Loucy (cell line): ENCODE data around the gene CEP70.
"Not testable (repeated sequence)": the region's sequence is repeated elsewhere in the genome, so short reads cannot be mapped to it uniquely, and the experiment has no call there.

Experiments
- H2AFZ ChIP-seq: fragments of 200-600 bp; sonication (generic); 2 replicates; pipeline ENCODE4 v1.6.0; 2016; ENCODE audit warnings: antibody characterized with exemption, mild to moderate bottlenecking, low read length, moderate library complexity
- H3F3A ChIP-seq: fragments of 200-600 bp; 2 replicates; pipeline ENCODE4 v1.6.0; 2016; ENCODE audit warnings: antibody characterized with exemption, low read depth, mild to moderate bottlenecking
- H3K27me3 ChIP-seq: fragments of 200-600 bp; sonication (generic); 2 replicates; pipeline ENCODE4 v1.6.1; 2014; ENCODE audit warnings: low read length, mild to moderate bottlenecking; ENCODE audit not compliant: insufficient read depth, poor library complexity, severe bottlenecking
- H3K36me3 ChIP-seq: fragments of 200-600 bp; sonication (generic); 2 replicates; pipeline ENCODE4 v1.6.1; 2016; ENCODE audit warnings: low read length; ENCODE audit not compliant: insufficient read depth
- H3K4me1 ChIP-seq: fragments of 200-600 bp; sonication (generic); 2 replicates; pipeline ENCODE4 v1.5.1; 2014; ENCODE audit warnings: low read length, mild to moderate bottlenecking; ENCODE audit not compliant: insufficient read depth, poor library complexity, severe bottlenecking
- H3K4me2 ChIP-seq: fragments of 200-600 bp; sonication (generic); 2 replicates; pipeline ENCODE4 v1.6.0; 2014; ENCODE audit warnings: antibody characterized with exemption, low read length, low read depth, mild to moderate bottlenecking; ENCODE audit not compliant: poor library complexity, severe bottlenecking
- H3K4me3 ChIP-seq: fragments of 200-600 bp; sonication (generic); 2 replicates; pipeline ENCODE4 v1.5.1; 2014; ENCODE audit warnings: low read length, mild to moderate bottlenecking, mixed read lengths; ENCODE audit not compliant: poor library complexity, severe bottlenecking
- H3K79me2 ChIP-seq: fragments of 200-600 bp; sonication (generic); 2 replicates; pipeline ENCODE4 v1.6.1; 2014; ENCODE audit warnings: low read length; ENCODE audit not compliant: insufficient read depth
- H3K9ac ChIP-seq: fragments of 200-600 bp; sonication (generic); 2 replicates; pipeline ENCODE4 v1.6.0; 2014; ENCODE audit warnings: mild to moderate bottlenecking, low read depth, low read length, moderate library complexity; ENCODE audit not compliant: poor library complexity, severe bottlenecking
- H3K9me2 ChIP-seq: fragments of 200-600 bp; sonication (generic); replicated peaks from 2 replicates; pipeline ENCODE4 v1.6.1; 2016; ENCODE audit warnings: low read depth, low read length, mixed read lengths
- H3K9me3 ChIP-seq: fragments of 200-600 bp; sonication (generic); 2 replicates; pipeline ENCODE4 v1.6.1; 2014; ENCODE audit warnings: mild to moderate bottlenecking, antibody characterized with exemption, low read length, low read depth; ENCODE audit not compliant: insufficient read depth
- H4K20me1 ChIP-seq: fragments of 200-600 bp; sonication (generic); 2 replicates; pipeline ENCODE4 v1.6.0; 2014; ENCODE audit warnings: antibody characterized with exemption, low read length, mild to moderate bottlenecking; ENCODE audit not compliant: insufficient read depth, poor library complexity, severe bottlenecking
- CTCF ChIP-seq: fragments of 200-600 bp; sonication (generic); conservative IDR thresholded peaks from 2 replicates; pipeline ENCODE4 v1.5.1; 2014; ENCODE audit warnings: mild to moderate bottlenecking, antibody characterized with exemption, low read length
- EZH2phosphoT487 ChIP-seq: fragments of 200-600 bp; IDR thresholded peaks from 2 replicates; pipeline ENCODE4 v1.6.1; 2018; ENCODE audit warnings: antibody characterized with exemption, mild to moderate bottlenecking, moderate library complexity, borderline replicate concordance

CEP70 gene

GRCh38 chr3:138491971-138492370 lies 102.1 kb downstream of the CEP70 start:
- no peaks in the 10 kb centered on the region for H3K27me3 ChIP-seq
- TF ChIP-seq CTCF (no peak), EZH2phosphoT487 (no peak)
- peaks cover 8% of the 10 kb centered on the region; the same call in 1 of the 2 replicates for H3K9me3 ChIP-seq
- no peak overlapping the region for H3K4me3 ChIP-seq
- no peak overlapping the region for H2AFZ ChIP-seq
- H4K20me1 ChIP-seq: no peaks in the 10 kb centered on the region
- no peak overlapping the region for H3K9ac ChIP-seq
- H3K4me2 ChIP-seq: no peak overlapping the region
- no peaks in the 10 kb centered on the region for H3F3A ChIP-seq
- no peaks in the 10 kb centered on the region for H3K79me2 ChIP-seq
- peaks cover 37% of the 10 kb centered on the region; the same call in 1 of the 2 replicates for H3K36me3 ChIP-seq
- no peaks in the 10 kb centered on the region for H3K9me2 ChIP-seq
- no peaks in the 10 kb centered on the region for H3K4me1 ChIP-seq

- not testable (repeated sequence) for H3K36me3 ChIP-seq, H2AFZ ChIP-seq, H3K9me3 ChIP-seq, H3K9me2 ChIP-seq, H3K4me2 ChIP-seq, H3K4me1 ChIP-seq, H4K20me1 ChIP-seq, H3K27me3 ChIP-seq, H3F3A ChIP-seq, H3K4me3 ChIP-seq, H3K9ac ChIP-seq, H3K79me2 ChIP-seq
These were observed 107.5 kb downstream of the CEP70 start for GRCh38 chr3:138486580-138486979.

- H4K20me1 ChIP-seq, H2AFZ ChIP-seq, H3K9me2 ChIP-seq, H3K9ac ChIP-seq, H3K4me1 ChIP-seq, H3K27me3 ChIP-seq, H3K79me2 ChIP-seq, H3K4me3 ChIP-seq, H3K36me3 ChIP-seq, H3K4me2 ChIP-seq, H3F3A ChIP-seq, H3K9me3 ChIP-seq: not testable (repeated sequence)
These were observed 109.4 kb downstream of the CEP70 start for GRCh38 chr3:138484672-138485071.

- Histone ChIP-seq H3F3A (no peaks in the 10 kb centered on the region), H3K9ac (no peak overlapping the region), H3K9me3 (no peaks in the 10 kb centered on the region), H3K4me3 (no peak overlapping the region), H4K20me1 (no peaks in the 10 kb centered on the region), H3K4me1 (no peaks in the 10 kb centered on the region), H3K79me2 (no peaks in the 10 kb centered on the region), H3K4me2 (no peak overlapping the region), H3K9me2 (no peaks in the 10 kb centered on the region), H2AFZ (no peak overlapping the region), H3K36me3 (no peaks in the 10 kb centered on the region), H3K27me3 (no peaks in the 10 kb centered on the region)
- TF ChIP-seq CTCF (peak; percentile 93), EZH2phosphoT487 (no peak)
These were observed 114.6 kb downstream of the CEP70 start for GRCh38 chr3:138479438-138479863.
